Measurements from ENCODE around the gene GRIN2A.

GRCh38 chr16:10065019-10065418 is 117.2 kb downstream of the GRIN2A start:
- no peak for TF ChIP-seq CTCF (IDR thresholded peaks at IDR 0.05)
- no peak for TF ChIP-seq EZH2 (IDR thresholded peaks at IDR 0.05; ENCODE audit: borderline replicate concordance, insufficient read depth, low read depth, low read length, poor library complexity, severe bottlenecking)
